GM23338 (cell line): ENCODE measurements around the gene LAMC2. TPM values are rescaled to one million over a fixed set of nuclear protein-coding genes. Genes with fewer than 3 reads are reported as not detected.
"Not testable (repeated sequence)": the region's sequence is repeated elsewhere in the genome, so short reads cannot be mapped to it uniquely, and the experiment has no call there.

ENCODE experiments used
- ATAC-seq: fragments of 200-7000 bp; cut with Tn5 transposase; 3 replicates; pipeline ENCODE4 v1.9.1; 2020
- DNase-seq: peaks from one replicate; pipeline ENCODE4 v3.0.0-alpha.2; 2015; ENCODE audit warnings: low spot score
- H2AFZ ChIP-seq: fragments of 200-600 bp; sonication (generic); 2 replicates; pipeline ENCODE4 v1.8.0; 2016; ENCODE audit warnings: antibody characterized with exemption, mild to moderate bottlenecking, moderate library complexity
- H3F3A ChIP-seq: fragments of 200-600 bp; sonication (generic); replicated peaks from 2 replicates; pipeline ENCODE4 v1.8.0; 2017; ENCODE audit warnings: antibody characterized with exemption, mixed run types, low read depth
- H3K27ac ChIP-seq: fragments of 200-600 bp; sonication (generic); 2 replicates; pipeline ENCODE4 v1.6.1; 2016; ENCODE audit warnings: low read depth
- H3K27me3 ChIP-seq: fragments of 200-600 bp; sonication (generic); 2 replicates; pipeline ENCODE4 v1.8.0; 2016; ENCODE audit warnings: mild to moderate bottlenecking, mixed run types, moderate library complexity; ENCODE audit not compliant: insufficient read depth
- H3K36me3 ChIP-seq: fragments of 200-600 bp; sonication (generic); 2 replicates; pipeline ENCODE4 v1.8.0; 2016; ENCODE audit warnings: mild to moderate bottlenecking; ENCODE audit not compliant: insufficient read depth
- H3K4me1 ChIP-seq: fragments of 200-600 bp; sonication (generic); 2 replicates; pipeline ENCODE4 v1.8.0; 2016; ENCODE audit warnings: mild to moderate bottlenecking, moderate library complexity; ENCODE audit not compliant: insufficient read depth
- H3K4me2 ChIP-seq: fragments of 200-600 bp; sonication (generic); 2 replicates; pipeline ENCODE4 v1.7.1; 2017; ENCODE audit warnings: mixed run types
- H3K4me3 ChIP-seq: fragments of 200-600 bp; sonication (generic); 2 replicates; pipeline ENCODE4 v1.6.1; 2016; ENCODE audit warnings: mixed run types
- H3K79me2 ChIP-seq: fragments of 200-600 bp; sonication (generic); replicated peaks from 2 replicates; pipeline ENCODE4 v1.8.0; 2017; ENCODE audit warnings: mild to moderate bottlenecking; ENCODE audit not compliant: insufficient read depth
- H3K9me2 ChIP-seq: fragments of 200-600 bp; sonication (generic); 2 replicates; pipeline ENCODE4 v1.8.0; 2017; ENCODE audit not compliant: insufficient read depth
- H4K20me1 ChIP-seq: fragments of 200-600 bp; sonication (generic); replicated peaks from 2 replicates; pipeline ENCODE4 v1.8.0; 2017; ENCODE audit warnings: mild to moderate bottlenecking; ENCODE audit not compliant: insufficient read depth
- H3K27ac Mint-ChIP-seq: 2 replicates; pipeline ENCODE4 v1.8.0; 2020; ENCODE audit warnings: inconsistent platforms, mild to moderate bottlenecking, moderate library complexity, mixed read lengths
- H3K27me3 Mint-ChIP-seq: 3 replicates; pipeline ENCODE4 v1.8.0; 2022; ENCODE audit warnings: low read depth, mild to moderate bottlenecking, moderate library complexity, mixed read lengths, inconsistent platforms; ENCODE audit not compliant: insufficient read depth, poor library complexity
- H3K36me3 Mint-ChIP-seq: 3 replicates; pipeline ENCODE4 v1.8.0; 2021; ENCODE audit warnings: low read depth, mild to moderate bottlenecking, inconsistent platforms, moderate library complexity, mixed read lengths
- H3K4me1 Mint-ChIP-seq: 3 replicates; pipeline ENCODE4 v1.8.0; 2020; ENCODE audit warnings: mild to moderate bottlenecking, inconsistent platforms, mixed read lengths
- H3K4me3 Mint-ChIP-seq: 3 replicates; pipeline ENCODE4 v1.8.0; 2021; ENCODE audit warnings: moderate library complexity, mild to moderate bottlenecking, inconsistent platforms, mixed read lengths
- H3K9me3 Mint-ChIP-seq: 3 replicates; pipeline ENCODE4 v1.8.0; 2020; ENCODE audit warnings: moderate library complexity, mild to moderate bottlenecking, inconsistent platforms, mixed read lengths
- CREB1 ChIP-seq: fragments of 250-450 bp; sonication (Bioruptor Pico); IDR thresholded peaks from 2 replicates; pipeline ENCODE4 v1.5.0; 2020; ENCODE audit warnings: low read depth, mild to moderate bottlenecking, moderate library complexity
- polyA plus RNA-seq: library from polyadenylated mRNA; unstranded; fragments of >200 nt; fragmentation: Nextera tagmentation; extraction: Ambion mirVana; gene quantifications from 2 replicates; pipeline ENCODE4 v1.2.1, GENCODE V29; 2016
- total RNA-seq: library from RNA; depleted of rRNA; stranded (reverse); fragments of >200 nt; shearing (Covaris generic); gene quantifications from 2 replicates; pipeline ENCODE4 v1.2.3, GENCODE V29; 2014
- TF ChIP-seq, protein P1 (sequence below): fragments of 250-450 bp; sonication (Bioruptor Pico); IDR thresholded peaks from 2 replicates; pipeline ENCODE4 v1.5.0; 2020; ENCODE audit warnings: mild to moderate bottlenecking, moderate library complexity
- TF ChIP-seq, protein P2 (sequence below): IDR thresholded peaks from 2 replicates; pipeline ENCODE4 v1.6.1; 2016; ENCODE audit warnings: antibody characterized with exemption
- TF ChIP-seq, protein P3 (sequence below), 2 experiments: fragments of 200-600 bp in 1 of 2; sonication (generic) in 1 of 2; conservative IDR thresholded peaks; 2 replicates each; pipeline versions ENCODE4 v1.5.1 to v1.6.1; 2016 to 2017; ENCODE audit warnings: antibody characterized with exemption in 2 of 2, low read depth in 2 of 2, mild to moderate bottlenecking in 2 of 2, moderate library complexity in 1 of 2

The LAMC2 gene
- total and polyA plus RNA-seq, 2 experiments from 2014 or later: 4.3 to 19.5 TPM

DNA sequence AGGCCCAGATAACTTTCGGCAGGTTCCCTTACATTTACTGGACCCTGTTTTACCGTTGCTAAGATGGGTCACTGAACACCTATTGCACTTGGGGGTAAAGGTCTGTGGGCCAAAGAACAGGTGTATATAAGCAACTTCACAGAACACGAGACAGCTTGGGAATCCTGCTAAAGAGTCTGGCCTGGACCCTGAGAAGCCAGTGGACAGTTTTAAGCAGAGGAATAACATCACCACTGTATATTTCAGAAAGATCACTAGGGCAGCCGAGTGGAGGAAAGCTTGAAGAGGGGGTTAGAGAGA, 54.4 kb downstream of the LAMC2 start (continued):
- TF ChIP-seq, protein P1, sequence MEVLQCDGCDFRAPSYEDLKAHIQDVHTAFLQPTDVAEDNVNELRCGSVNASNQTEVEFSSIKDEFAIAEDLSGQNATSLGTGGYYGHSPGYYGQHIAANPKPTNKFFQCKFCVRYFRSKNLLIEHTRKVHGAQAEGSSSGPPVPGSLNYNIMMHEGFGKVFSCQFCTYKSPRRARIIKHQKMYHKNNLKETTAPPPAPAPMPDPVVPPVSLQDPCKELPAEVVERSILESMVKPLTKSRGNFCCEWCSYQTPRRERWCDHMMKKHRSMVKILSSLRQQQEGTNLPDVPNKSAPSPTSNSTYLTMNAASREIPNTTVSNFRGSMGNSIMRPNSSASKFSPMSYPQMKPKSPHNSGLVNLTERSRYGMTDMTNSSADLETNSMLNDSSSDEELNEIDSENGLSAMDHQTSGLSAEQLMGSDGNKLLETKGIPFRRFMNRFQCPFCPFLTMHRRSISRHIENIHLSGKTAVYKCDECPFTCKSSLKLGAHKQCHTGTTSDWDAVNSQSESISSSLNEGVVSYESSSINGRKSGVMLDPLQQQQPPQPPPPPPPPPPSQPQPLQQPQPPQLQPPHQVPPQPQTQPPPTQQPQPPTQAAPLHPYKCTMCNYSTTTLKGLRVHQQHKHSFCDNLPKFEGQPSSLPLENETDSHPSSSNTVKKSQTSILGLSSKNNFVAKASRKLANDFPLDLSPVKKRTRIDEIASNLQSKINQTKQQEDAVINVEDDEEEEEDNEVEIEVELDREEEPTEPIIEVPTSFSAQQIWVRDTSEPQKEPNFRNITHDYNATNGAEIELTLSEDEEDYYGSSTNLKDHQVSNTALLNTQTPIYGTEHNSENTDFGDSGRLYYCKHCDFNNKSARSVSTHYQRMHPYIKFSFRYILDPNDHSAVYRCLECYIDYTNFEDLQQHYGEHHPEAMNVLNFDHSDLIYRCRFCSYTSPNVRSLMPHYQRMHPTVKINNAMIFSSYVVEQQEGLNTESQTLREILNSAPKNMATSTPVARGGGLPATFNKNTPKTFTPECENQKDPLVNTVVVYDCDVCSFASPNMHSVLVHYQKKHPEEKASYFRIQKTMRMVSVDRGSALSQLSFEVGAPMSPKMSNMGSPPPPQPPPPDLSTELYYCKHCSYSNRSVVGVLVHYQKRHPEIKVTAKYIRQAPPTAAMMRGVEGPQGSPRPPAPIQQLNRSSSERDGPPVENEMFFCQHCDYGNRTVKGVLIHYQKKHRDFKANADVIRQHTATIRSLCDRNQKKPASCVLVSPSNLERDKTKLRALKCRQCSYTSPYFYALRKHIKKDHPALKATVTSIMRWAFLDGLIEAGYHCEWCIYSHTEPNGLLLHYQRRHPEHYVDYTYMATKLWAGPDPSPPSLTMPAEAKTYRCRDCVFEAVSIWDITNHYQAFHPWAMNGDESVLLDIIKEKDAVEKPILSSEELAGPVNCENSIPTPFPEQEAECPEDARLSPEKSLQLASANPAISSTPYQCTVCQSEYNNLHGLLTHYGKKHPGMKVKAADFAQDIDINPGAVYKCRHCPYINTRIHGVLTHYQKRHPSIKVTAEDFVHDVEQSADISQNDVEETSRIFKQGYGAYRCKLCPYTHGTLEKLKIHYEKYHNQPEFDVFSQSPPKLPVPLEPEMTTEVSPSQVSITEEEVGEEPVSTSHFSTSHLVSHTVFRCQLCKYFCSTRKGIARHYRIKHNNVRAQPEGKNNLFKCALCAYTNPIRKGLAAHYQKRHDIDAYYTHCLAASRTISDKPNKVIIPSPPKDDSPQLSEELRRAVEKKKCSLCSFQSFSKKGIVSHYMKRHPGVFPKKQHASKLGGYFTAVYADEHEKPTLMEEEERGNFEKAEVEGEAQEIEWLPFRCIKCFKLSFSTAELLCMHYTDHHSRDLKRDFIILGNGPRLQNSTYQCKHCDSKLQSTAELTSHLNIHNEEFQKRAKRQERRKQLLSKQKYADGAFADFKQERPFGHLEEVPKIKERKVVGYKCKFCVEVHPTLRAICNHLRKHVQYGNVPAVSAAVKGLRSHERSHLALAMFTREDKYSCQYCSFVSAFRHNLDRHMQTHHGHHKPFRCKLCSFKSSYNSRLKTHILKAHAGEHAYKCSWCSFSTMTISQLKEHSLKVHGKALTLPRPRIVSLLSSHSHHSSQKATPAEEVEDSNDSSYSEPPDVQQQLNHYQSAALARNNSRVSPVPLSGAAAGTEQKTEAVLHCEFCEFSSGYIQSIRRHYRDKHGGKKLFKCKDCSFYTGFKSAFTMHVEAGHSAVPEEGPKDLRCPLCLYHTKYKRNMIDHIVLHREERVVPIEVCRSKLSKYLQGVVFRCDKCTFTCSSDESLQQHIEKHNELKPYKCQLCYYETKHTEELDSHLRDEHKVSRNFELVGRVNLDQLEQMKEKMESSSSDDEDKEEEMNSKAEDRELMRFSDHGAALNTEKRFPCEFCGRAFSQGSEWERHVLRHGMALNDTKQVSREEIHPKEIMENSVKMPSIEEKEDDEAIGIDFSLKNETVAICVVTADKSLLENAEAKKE: no peak

DNA sequence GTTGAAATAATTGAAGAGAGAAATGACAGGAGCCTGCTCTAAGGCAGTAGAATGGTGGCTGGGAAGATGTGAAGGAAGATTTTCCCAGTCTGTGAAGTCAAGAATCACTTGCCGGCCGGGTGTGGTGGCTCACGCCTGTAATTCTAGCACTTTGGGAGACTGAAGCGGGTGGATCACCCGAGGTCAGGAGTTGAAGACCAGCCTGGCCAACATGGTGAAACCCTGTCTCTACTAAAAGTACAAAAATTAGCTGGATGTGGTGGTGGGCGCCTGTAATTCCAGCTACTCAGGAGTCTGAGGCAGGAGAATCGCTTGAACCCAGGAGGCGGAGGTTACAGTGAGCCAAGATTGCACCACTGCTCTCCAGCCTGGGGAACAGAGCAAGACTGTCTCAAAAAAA, 54.8 kb downstream of the LAMC2 start:
- not testable (repeated sequence) for H3K36me3 Mint-ChIP-seq, H3F3A ChIP-seq, H3K4me2 ChIP-seq, H4K20me1 ChIP-seq, ATAC-seq, H3K27me3 ChIP-seq, H3K4me1 ChIP-seq, H3K79me2 ChIP-seq, DNase-seq, H3K4me3 ChIP-seq, H3K9me2 ChIP-seq, H3K27me3 Mint-ChIP-seq, H3K27ac ChIP-seq, H3K4me1 Mint-ChIP-seq, H3K36me3 ChIP-seq, H3K9me3 Mint-ChIP-seq, H3K27ac Mint-ChIP-seq, H2AFZ ChIP-seq, H3K4me3 Mint-ChIP-seq

DNA sequence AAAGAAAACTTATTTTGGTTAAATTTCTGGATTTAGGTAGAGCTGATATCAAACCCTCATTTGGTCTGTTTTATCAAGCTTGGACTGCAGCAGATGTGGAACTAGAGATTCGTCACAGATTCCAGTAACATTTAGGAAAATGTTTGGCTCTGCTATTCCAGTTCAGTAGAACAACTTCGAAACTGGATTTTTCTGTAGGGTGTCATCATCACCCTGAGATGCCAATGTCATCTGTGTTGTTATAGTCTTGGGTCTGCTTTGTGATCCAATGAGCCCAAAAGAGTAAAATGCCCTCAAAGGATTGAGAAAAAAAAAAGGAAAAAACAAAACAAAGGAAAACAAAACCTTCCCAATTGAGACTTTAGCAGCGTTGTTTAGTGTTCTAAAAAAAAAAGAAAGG, 55.4 kb downstream of the LAMC2 start:
- no peaks in the 10 kb centered on the region for H3K9me3 Mint-ChIP-seq
- Histone ChIP-seq H3K4me3 (no peak overlapping the region), H4K20me1 (no peaks in the 10 kb centered on the region), H3K27ac (no peak overlapping the region), H3K79me2 (no peaks in the 10 kb centered on the region), H3F3A (no peaks in the 10 kb centered on the region), H3K9me2 (no peaks in the 10 kb centered on the region), H2AFZ (no peak overlapping the region), H3K4me1 (no peaks in the 10 kb centered on the region), H3K36me3 (peaks cover 4% of the 10 kb centered on the region; the same call in 1 of the 2 replicates), H3K27me3 (no peaks in the 10 kb centered on the region), H3K4me2 (no peak overlapping the region)
- peaks cover 5% of the 10 kb centered on the region; the same call in 2 of the 3 replicates for H3K4me1 Mint-ChIP-seq
- ATAC-seq (no peak), DNase-seq (no peak)
- H3K27ac Mint-ChIP-seq: no peak overlapping the region
- H3K27me3 Mint-ChIP-seq: peaks cover 2% of the 10 kb centered on the region
- H3K36me3 Mint-ChIP-seq: 0 out of 3 replicates have a peak, but pooled peaks cover 6% of the 10 kb centered on the region
- no peak overlapping the region for H3K4me3 Mint-ChIP-seq
- TF ChIP-seq CREB1 (CRISPR knock-in tag): no peak
- TF ChIP-seq, protein P2, sequence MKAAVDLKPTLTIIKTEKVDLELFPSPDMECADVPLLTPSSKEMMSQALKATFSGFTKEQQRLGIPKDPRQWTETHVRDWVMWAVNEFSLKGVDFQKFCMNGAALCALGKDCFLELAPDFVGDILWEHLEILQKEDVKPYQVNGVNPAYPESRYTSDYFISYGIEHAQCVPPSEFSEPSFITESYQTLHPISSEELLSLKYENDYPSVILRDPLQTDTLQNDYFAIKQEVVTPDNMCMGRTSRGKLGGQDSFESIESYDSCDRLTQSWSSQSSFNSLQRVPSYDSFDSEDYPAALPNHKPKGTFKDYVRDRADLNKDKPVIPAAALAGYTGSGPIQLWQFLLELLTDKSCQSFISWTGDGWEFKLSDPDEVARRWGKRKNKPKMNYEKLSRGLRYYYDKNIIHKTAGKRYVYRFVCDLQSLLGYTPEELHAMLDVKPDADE: no peak
- TF ChIP-seq, protein P3, sequence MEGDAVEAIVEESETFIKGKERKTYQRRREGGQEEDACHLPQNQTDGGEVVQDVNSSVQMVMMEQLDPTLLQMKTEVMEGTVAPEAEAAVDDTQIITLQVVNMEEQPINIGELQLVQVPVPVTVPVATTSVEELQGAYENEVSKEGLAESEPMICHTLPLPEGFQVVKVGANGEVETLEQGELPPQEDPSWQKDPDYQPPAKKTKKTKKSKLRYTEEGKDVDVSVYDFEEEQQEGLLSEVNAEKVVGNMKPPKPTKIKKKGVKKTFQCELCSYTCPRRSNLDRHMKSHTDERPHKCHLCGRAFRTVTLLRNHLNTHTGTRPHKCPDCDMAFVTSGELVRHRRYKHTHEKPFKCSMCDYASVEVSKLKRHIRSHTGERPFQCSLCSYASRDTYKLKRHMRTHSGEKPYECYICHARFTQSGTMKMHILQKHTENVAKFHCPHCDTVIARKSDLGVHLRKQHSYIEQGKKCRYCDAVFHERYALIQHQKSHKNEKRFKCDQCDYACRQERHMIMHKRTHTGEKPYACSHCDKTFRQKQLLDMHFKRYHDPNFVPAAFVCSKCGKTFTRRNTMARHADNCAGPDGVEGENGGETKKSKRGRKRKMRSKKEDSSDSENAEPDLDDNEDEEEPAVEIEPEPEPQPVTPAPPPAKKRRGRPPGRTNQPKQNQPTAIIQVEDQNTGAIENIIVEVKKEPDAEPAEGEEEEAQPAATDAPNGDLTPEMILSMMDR (conservative IDR thresholded peaks at IDR 0.05; ENCODE audit: low read depth in 2 of 2): no peak
